IPS DF 6.9 (cell line): Measurements from ENCODE around the gene CADM1.

Source experiments
- DNase-seq: peaks from one replicate; pipeline ENCODE4 v3.0.0-alpha.2; 2013; ENCODE audit warnings: low read depth, low spot score
- H3K27ac ChIP-seq: one replicate; pipeline ENCODE4 v1.5.1; 2013; ENCODE audit warnings: low read length, control low read depth
- H3K27me3 ChIP-seq: 2 replicates; pipeline ENCODE4 v1.6.1; 2013; ENCODE audit warnings: mild to moderate bottlenecking, low read length; ENCODE audit not compliant: control insufficient read depth, insufficient read depth
- H3K36me3 ChIP-seq: 2 replicates; pipeline ENCODE4 v1.6.1; 2013; ENCODE audit warnings: low read length; ENCODE audit not compliant: control insufficient read depth, insufficient read depth
- H3K4me1 ChIP-seq: 2 replicates; pipeline ENCODE4 v1.6.1; 2013; ENCODE audit warnings: low read length; ENCODE audit not compliant: control insufficient read depth, insufficient read depth
- H3K4me3 ChIP-seq: 2 replicates; pipeline ENCODE4 v1.5.1; 2013; ENCODE audit warnings: mild to moderate bottlenecking, low read length
- H3K9me3 ChIP-seq: 2 replicates; pipeline ENCODE4 v1.6.1; 2013; ENCODE audit warnings: low read length, inconsistent platforms; ENCODE audit not compliant: control insufficient read depth, insufficient read depth
- WGBS: extraction: QIAGEN DNeasy Blood & Tissue Kit; methylation state at CpG from one replicate; pipeline ENCODE4 v1.1.7; 2013; ENCODE audit warnings: mixed read lengths, missing lambda C conversion rate; ENCODE audit not compliant: insufficient read length, insufficient coverage; 5-methylcytosine and 5-hydroxymethylcytosine counted together

The CADM1 gene

GRCh38 chr11:115190196-115190595 is 314.0 kb downstream of the CADM1 start:
- no peaks in the 10 kb centered on the region; the same call in 1 of the 2 replicates for H3K4me1 ChIP-seq
- H3K27me3 ChIP-seq = no peaks in the 10 kb centered on the region
- WGBS = 100% methylated on average over 1 of the region's 1 CpG
- H3K4me3 ChIP-seq = no peak overlapping the region
- H3K36me3 ChIP-seq = no peaks in the 10 kb centered on the region
- DNase-seq = no peak
- no peaks in the 10 kb centered on the region for H3K9me3 ChIP-seq
- no peak overlapping the region for H3K27ac ChIP-seq

- no peak for DNase-seq
- Histone ChIP-seq H3K4me3 (no peak overlapping the region), H3K36me3 (no peaks in the 10 kb centered on the region), H3K9me3 (no peaks in the 10 kb centered on the region), H3K27me3 (no peaks in the 10 kb centered on the region), H3K27ac (no peak overlapping the region), H3K4me1 (no peaks in the 10 kb centered on the region; the same call in 1 of the 2 replicates)
- WGBS = no CpG with 5 or more reads among the region's 4 CpGs
Measured at GRCh38 chr11:115188898-115189278, 315.3 kb downstream of the CADM1 start.

- Histone ChIP-seq H3K4me1 (no peaks in the 10 kb centered on the region; the same call in 1 of the 2 replicates), H3K9me3 (no peaks in the 10 kb centered on the region), H3K27me3 (no peaks in the 10 kb centered on the region), H3K27ac (no peak overlapping the region), H3K4me3 (no peak overlapping the region), H3K36me3 (no peaks in the 10 kb centered on the region)
- no peak for DNase-seq
- WGBS = no CpG with 5 or more reads among the region's 6 CpGs
Measured at GRCh38 chr11:115188188-115188897, 315.9 kb downstream of the CADM1 start.

GRCh38 chr11:115185931-115186330 is 318.3 kb downstream of the CADM1 start:
- Histone ChIP-seq H3K27ac (no peak overlapping the region), H3K36me3 (no peaks in the 10 kb centered on the region), H3K27me3 (no peaks in the 10 kb centered on the region), H3K4me1 (no peaks in the 10 kb centered on the region), H3K4me3 (no peak overlapping the region), H3K9me3 (no peaks in the 10 kb centered on the region)
- DNase-seq = no peak
- WGBS = no CpG with 5 or more reads among the region's 5 CpGs

GRCh38 chr11:115185507-115185906 is 318.7 kb downstream of the CADM1 start:
- H3K4me3 ChIP-seq = no peak overlapping the region
- no CpG with 5 or more reads among the region's 4 CpGs for WGBS
- no peaks in the 10 kb centered on the region for H3K36me3 ChIP-seq
- H3K9me3 ChIP-seq = no peaks in the 10 kb centered on the region
- no peaks in the 10 kb centered on the region for H3K27me3 ChIP-seq
- H3K4me1 ChIP-seq = no peaks in the 10 kb centered on the region
- no peak overlapping the region for H3K27ac ChIP-seq
- DNase-seq = no peak

GRCh38 chr11:115184901-115185300 is 319.3 kb downstream of the CADM1 start:
- H3K9me3 ChIP-seq = no peaks in the 10 kb centered on the region
- no peak overlapping the region for H3K27ac ChIP-seq
- H3K4me3 ChIP-seq = no peak overlapping the region
- WGBS = no CpG with 5 or more reads among the region's 5 CpGs
- no peaks in the 10 kb centered on the region for H3K27me3 ChIP-seq
- no peak for DNase-seq
- no peaks in the 10 kb centered on the region for H3K36me3 ChIP-seq
- no peaks in the 10 kb centered on the region for H3K4me1 ChIP-seq

- Histone ChIP-seq H3K27me3 (no peaks in the 10 kb centered on the region), H3K36me3 (no peaks in the 10 kb centered on the region), H3K9me3 (no peaks in the 10 kb centered on the region), H3K4me3 (no peak overlapping the region), H3K4me1 (no peaks in the 10 kb centered on the region), H3K27ac (no peak overlapping the region)
- DNase-seq = no peak
- WGBS = no CpG with 5 or more reads among the region's 6 CpGs
Measured at GRCh38 chr11:115183830-115184229, 320.4 kb downstream of the CADM1 start.

- WGBS = no CpG with 5 or more reads among the region's 4 CpGs
- no peak overlapping the region for H3K4me3 ChIP-seq
- no peak for DNase-seq
- no peaks in the 10 kb centered on the region for H3K27me3 ChIP-seq
- H3K36me3 ChIP-seq = no peaks in the 10 kb centered on the region
- no peak overlapping the region for H3K27ac ChIP-seq
- no peaks in the 10 kb centered on the region for H3K9me3 ChIP-seq
- H3K4me1 ChIP-seq = no peaks in the 10 kb centered on the region
Measured at GRCh38 chr11:115183136-115183535, 321.1 kb downstream of the CADM1 start.

GRCh38 chr11:115182282-115182955 is 321.8 kb downstream of the CADM1 start:
- DNase-seq = no peak
- Histone ChIP-seq H3K36me3 (no peaks in the 10 kb centered on the region), H3K4me1 (no peaks in the 10 kb centered on the region), H3K27me3 (no peaks in the 10 kb centered on the region), H3K9me3 (no peaks in the 10 kb centered on the region), H3K4me3 (no peak overlapping the region), H3K27ac (no peak overlapping the region)
- WGBS = no CpG with 5 or more reads among the region's 7 CpGs

GRCh38 chr11:115181538-115181937 is 322.7 kb downstream of the CADM1 start:
- Histone ChIP-seq H3K27ac (no peak overlapping the region), H3K9me3 (no peaks in the 10 kb centered on the region), H3K27me3 (no peaks in the 10 kb centered on the region), H3K4me3 (no peak overlapping the region), H3K4me1 (no peaks in the 10 kb centered on the region), H3K36me3 (no peaks in the 10 kb centered on the region)
- no peak for DNase-seq
- no CpG with 5 or more reads among the region's 12 CpGs for WGBS
